ENCODE data around the gene MOB3A. TPM values are rescaled to one million over a fixed set of nuclear protein-coding genes. Genes with fewer than 3 reads are reported as not detected.

MOB3A gene
- total and polyA plus RNA-seq, 2 of the 8 experiments (the other 6 are each of a cell fraction or from before 2014, with no cell fraction given), result 9.2 to 9.6 TPM

DNA sequence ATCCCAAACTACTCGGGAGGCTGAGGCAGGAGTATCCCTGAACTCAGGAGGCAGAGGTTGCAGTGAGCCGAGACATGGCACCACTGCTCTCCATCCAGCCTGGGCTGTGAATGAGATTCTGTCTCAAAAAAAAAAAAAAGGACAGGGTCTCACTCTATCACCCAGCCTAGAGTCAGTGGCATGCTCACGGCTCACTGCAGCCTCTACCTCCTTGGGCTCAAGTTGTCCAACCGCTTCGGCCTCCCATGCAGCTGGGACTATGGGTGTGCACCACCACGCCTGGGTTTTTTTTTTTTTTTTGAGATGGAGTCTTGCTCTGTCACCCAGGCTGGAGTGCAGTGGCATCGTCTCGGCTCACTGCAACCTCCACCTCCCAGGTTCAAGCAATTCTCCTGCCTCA is 59.7 kb downstream of the MOB3A start:
- no peak overlapping the region for H3K4me3 ChIP-seq (ENCODE audit: extremely low read depth in 1 of 4, insufficient read depth in 2 of 4, low read depth in 3 of 4, low read length in 4 of 4)
- H3K23me2 ChIP-seq (ENCODE audit: low read depth, low read length), result no peaks in the 10 kb centered on the region
- H3K79me2 ChIP-seq (ENCODE audit: control insufficient read depth in 1 of 2, insufficient read depth in 2 of 2, low read length in 2 of 2), result peaks cover 0 to 3% of the 10 kb centered on the region in 2 experiments; a peak in 1 of 4 replicates
- H4K20me1 ChIP-seq (replicated peaks in 1 of 2; ENCODE audit: control insufficient read depth in 1 of 2, insufficient read depth in 2 of 2, low read length in 2 of 2), result peaks cover 3 to 13% of the 10 kb centered on the region in 2 experiments
- CTCF ChIA-PET (ENCODE audit: partially characterized antibody), result interaction anchor here (1.2 to 1.8 kb wide), 4 partner anchors 16 to 167 kb away, joined by 3 to 9 read pairs (median 4); no protein-coding TSS in a partner anchor
- no peaks in the 10 kb centered on the region for H3K27me3 ChIP-seq (replicated peaks in 1 of 4; ENCODE audit: control insufficient read depth in 3 of 4, extremely low read depth in 1 of 4, insufficient read depth in 3 of 4, low read length in 3 of 4)
- H3K4me2 ChIP-seq (ENCODE audit: insufficient read depth in 1 of 2, low read depth in 2 of 2, low read length in 2 of 2), result no peak overlapping the region
- peaks cover 7 to 29% (median 20%) of the 10 kb centered on the region in 4 experiments for H3K36me3 ChIP-seq (ENCODE audit: control insufficient read depth in 2 of 4, insufficient read depth in 4 of 4, low read length in 3 of 4)
- H3K4ac ChIP-seq (replicated peaks; ENCODE audit: insufficient read length, low read depth, low read length), result no peak overlapping the region
- H3K4me1 ChIP-seq (replicated peaks in 1 of 4; ENCODE audit: control insufficient read depth in 3 of 4, insufficient read depth in 4 of 4, low read length in 3 of 4), result peaks cover 0 to 14% (median under 1%) of the 10 kb centered on the region in 4 experiments; a peak in 6 of 7 replicates
- H3K79me1 ChIP-seq (ENCODE audit: low read depth, low read length), result 0 out of 2 replicates have a peak, but pooled peaks cover 2% of the 10 kb centered on the region
- no peak overlapping the region for H3K23ac ChIP-seq (ENCODE audit: insufficient read length)
- no peak overlapping the region for H3K9ac ChIP-seq (replicated peaks in 1 of 4; ENCODE audit: extremely low read depth in 1 of 4, low read depth in 3 of 4, low read length in 3 of 4)
- H4K5ac ChIP-seq (ENCODE audit: insufficient read length, low read depth, low read length), result no peak overlapping the region
- no peak overlapping the region for H2AFZ ChIP-seq (ENCODE audit: low read length)
- H3K27ac ChIP-seq (ENCODE audit: low read depth, low read length), result no peak overlapping the region
- H2BK12ac ChIP-seq (ENCODE audit: low read depth, low read length), result no peak overlapping the region
- no peak overlapping the region for H2BK20ac ChIP-seq (ENCODE audit: low read length)
- H3K14ac ChIP-seq (ENCODE audit: insufficient read length), result no peak overlapping the region
- FAIRE-seq (no peak), DNase-seq (ENCODE audit: low read depth in 1 of 2, low spot score in 2 of 2) (no peak)
- peaks cover 7 to 8% of the 10 kb centered on the region in 2 experiments; a peak in 1 of 4 replicates for H3K9me3 ChIP-seq (ENCODE audit: insufficient read depth in 2 of 2, low read depth in 1 of 2, low read length in 1 of 2)
- 95% methylated on average over 8 of the region's 8 CpGs; no CpG with 5 or more reads in 1 of the 2 experiments for WGBS, 2 experiments (ENCODE audit: extremely low coverage in 1 of 2, insufficient coverage in 1 of 2, insufficient read length in 1 of 2, insufficient replicate concordance in 2 of 2, low coverage in 1 of 2, low lambda C conversion rate in 2 of 2, missing lambda C conversion rate in 1 of 2)
- H2AK5ac ChIP-seq (ENCODE audit: low read depth, low read length), result no peak overlapping the region
- no peak overlapping the region for H3K18ac ChIP-seq (ENCODE audit: extremely low read depth, low read length)
- no peak overlapping the region for H4K8ac ChIP-seq (ENCODE audit: extremely low read depth, insufficient read depth, low read length)
- H2BK15ac ChIP-seq (ENCODE audit: low read length), result no peak overlapping the region
- H2BK5ac ChIP-seq (ENCODE audit: low read depth, low read length), result no peak overlapping the region
- POLR2A ChIA-PET (ENCODE audit: partially characterized antibody), result interaction anchor here (1.6 to 27.5 kb wide), 2 partner anchors 14 to 17 kb away, joined by 4 to 524 read pairs; partner anchors contain the start of gene MKNK2
- H2BK120ac ChIP-seq (replicated peaks; ENCODE audit: low read depth, low read length), result no peak overlapping the region
- no peak overlapping the region for H3K56ac ChIP-seq (replicated peaks; ENCODE audit: insufficient read length, low read depth, low read length)
- no peak overlapping the region for H4K91ac ChIP-seq (replicated peaks; ENCODE audit: insufficient read length, low read length)
- no peak for TF ChIP-seq KDM1A (IDR thresholded peaks at IDR 0.05; ENCODE audit: borderline replicate concordance, low read length)
- no peak for TF ChIP-seq EP300 (IDR thresholded peaks at IDR 0.05; ENCODE audit: borderline replicate concordance in 1 of 2, low read depth in 2 of 2, low read length in 2 of 2)
- no peak for TF ChIP-seq RFX5 (IDR thresholded peaks at IDR 0.05; ENCODE audit: borderline replicate concordance, low read depth, low read length)
- TF ChIP-seq, protein P1, sequence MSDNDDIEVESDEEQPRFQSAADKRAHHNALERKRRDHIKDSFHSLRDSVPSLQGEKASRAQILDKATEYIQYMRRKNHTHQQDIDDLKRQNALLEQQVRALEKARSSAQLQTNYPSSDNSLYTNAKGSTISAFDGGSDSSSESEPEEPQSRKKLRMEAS (IDR thresholded peaks at IDR 0.05), result no peak
- TF ChIP-seq, protein P2, sequence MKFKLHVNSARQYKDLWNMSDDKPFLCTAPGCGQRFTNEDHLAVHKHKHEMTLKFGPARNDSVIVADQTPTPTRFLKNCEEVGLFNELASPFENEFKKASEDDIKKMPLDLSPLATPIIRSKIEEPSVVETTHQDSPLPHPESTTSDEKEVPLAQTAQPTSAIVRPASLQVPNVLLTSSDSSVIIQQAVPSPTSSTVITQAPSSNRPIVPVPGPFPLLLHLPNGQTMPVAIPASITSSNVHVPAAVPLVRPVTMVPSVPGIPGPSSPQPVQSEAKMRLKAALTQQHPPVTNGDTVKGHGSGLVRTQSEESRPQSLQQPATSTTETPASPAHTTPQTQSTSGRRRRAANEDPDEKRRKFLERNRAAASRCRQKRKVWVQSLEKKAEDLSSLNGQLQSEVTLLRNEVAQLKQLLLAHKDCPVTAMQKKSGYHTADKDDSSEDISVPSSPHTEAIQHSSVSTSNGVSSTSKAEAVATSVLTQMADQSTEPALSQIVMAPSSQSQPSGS (IDR thresholded peaks at IDR 0.05; ENCODE audit: low read length), result no peak
- TF ChIP-seq BCL11A (IDR thresholded peaks at IDR 0.05; ENCODE audit: low read depth in 2 of 2, low read length in 2 of 2), result no peak
- no peak for TF ChIP-seq KDM4A (IDR thresholded peaks at IDR 0.05; ENCODE audit: low read depth, low read length, severe bottlenecking)
- no peak for TF ChIP-seq SAP30 (IDR thresholded peaks at IDR 0.05; ENCODE audit: insufficient read depth, insufficient replicate concordance, low read length)
- TF ChIP-seq JUN (IDR thresholded peaks at IDR 0.05; ENCODE audit: low read depth, low read length), result no peak

All from H1 (cell line).